ENCODE results near the gene UNC5A.

GRCh38 chr5:176921714-176922113 is 111.4 kb downstream of the UNC5A start:
- TF ChIP-seq ATF3 (IDR thresholded peaks at IDR 0.05; ENCODE audit: borderline replicate concordance, extremely low read depth, low read depth, low read length) (no peak), MXI1 (IDR thresholded peaks at IDR 0.05; ENCODE audit: low read depth, low read length) (no peak)

Data from GM12878 (cell line).